GM18517 (cell line): ENCODE measurements around the gene HGD.

ENCODE experiments used
- ATAC-seq: cut with Tn5 transposase; IDR thresholded peaks from one replicate; pipeline ENCODE4 v1.9.1; 2021; ENCODE audit warnings: mild to moderate bottlenecking, moderate library complexity; ENCODE audit not compliant: unreplicated experiment

HGD gene

GRCh38 chr3:120596116-120596852, 85.8 kb downstream of the HGD start, which contains the start of gene NDUFB4:
Gene NDUFB4, plus strand, starts transcription at chr3:120596336. Its CDS starts 24 bp downstream, at chr3:120596360.
- ATAC-seq: peak; percentile 96

- no peak for ATAC-seq
Measured at GRCh38 chr3:120595788-120596115, 86.3 kb downstream of the HGD start.

- no peak for ATAC-seq
Measured at GRCh38 chr3:120587332-120587975, 94.6 kb downstream of the HGD start.
